ENCODE measurements around the gene GALNT18. TPM values are rescaled to one million over a fixed set of nuclear protein-coding genes. Genes with fewer than 3 reads are reported as not detected.
A peak's percentile ranks its signal among the peaks of the same experiment; 100 is the strongest.

GALNT18 gene
- total and polyA plus RNA-seq, 8 donors = 16.4 to 42.6 (median 23.0) TPM

GRCh38 chr11:11572386-11572785 lies 49.4 kb downstream of the GALNT18 start:
- intact Hi-C loops (cut with DNase I) = no loop called here
- DNase-seq (no peak), ATAC-seq (no peak)

GRCh38 chr11:11571893-11572292 lies 49.9 kb downstream of the GALNT18 start:
- DNase-seq (no peak), ATAC-seq (no peak)
- no peaks in the 10 kb centered on the region for H3K36me3 ChIP-seq
- intact Hi-C loops (cut with DNase I) = no loop called here
- no peak overlapping the region for H3K4me3 ChIP-seq
- no peaks in the 10 kb centered on the region for H3K9me3 ChIP-seq
- H3K4me1 ChIP-seq = peaks cover 9 to 24% of the 10 kb centered on the region in 2 donors
- H3K27ac ChIP-seq = no peak overlapping the region
- no peaks in the 10 kb centered on the region for H3K27me3 ChIP-seq
- no peak for TF ChIP-seq CTCF (IDR thresholded peaks at IDR 0.05)

More at GRCh38 chr11:11572386-11572785, 49.4 kb downstream of the GALNT18 start:
- peaks cover 9 to 27% of the 10 kb centered on the region in 2 donors for H3K4me1 ChIP-seq
- H3K27ac ChIP-seq = no peak overlapping the region
- no peaks in the 10 kb centered on the region for H3K36me3 ChIP-seq
- TF ChIP-seq CTCF (IDR thresholded peaks at IDR 0.05) = no peak
- no peak overlapping the region for H3K4me3 ChIP-seq
- no peaks in the 10 kb centered on the region for H3K27me3 ChIP-seq
- H3K9me3 ChIP-seq = no peaks in the 10 kb centered on the region

GRCh38 chr11:11570823-11571222 lies 51.0 kb downstream of the GALNT18 start:
- H3K27ac ChIP-seq = peak overlapping the region; percentile 55 to 64
- intact Hi-C loops (cut with DNase I) = no loop called here
- DNase-seq (no peak), ATAC-seq (no peak)
- no peaks in the 10 kb centered on the region for H3K27me3 ChIP-seq
- no peak for TF ChIP-seq CTCF (IDR thresholded peaks at IDR 0.05)
- no peaks in the 10 kb centered on the region for H3K9me3 ChIP-seq
- H3K4me3 ChIP-seq = no peak overlapping the region
- no peaks in the 10 kb centered on the region for H3K36me3 ChIP-seq
- H3K4me1 ChIP-seq = peaks cover 9 to 20% of the 10 kb centered on the region in 2 donors

GRCh38 chr11:11569936-11570491 lies 51.8 kb downstream of the GALNT18 start:
- Histone ChIP-seq H3K27me3 (no peaks in the 10 kb centered on the region), H3K27ac (peak overlapping the region; percentile 64 to 76), H3K9me3 (no peaks in the 10 kb centered on the region), H3K36me3 (no peaks in the 10 kb centered on the region), H3K4me1 (peaks cover 9 to 20% of the 10 kb centered on the region in 2 donors), H3K4me3 (no peak overlapping the region)
- peak; percentile 96 for ATAC-seq
- intact Hi-C loops (cut with DNase I) = no loop called here
- DNase-seq = peak in 3 of 4 donors; percentile 60 to 84 (median 64)
- no peak for TF ChIP-seq CTCF (IDR thresholded peaks at IDR 0.05)

GRCh38 chr11:11568651-11569229 lies 53.1 kb downstream of the GALNT18 start:
- no peaks in the 10 kb centered on the region for H3K27me3 ChIP-seq
- no peaks in the 10 kb centered on the region for H3K9me3 ChIP-seq
- no peak for TF ChIP-seq CTCF (IDR thresholded peaks at IDR 0.05)
- ATAC-seq (no peak), DNase-seq (no peak)
- no peak overlapping the region for H3K4me3 ChIP-seq
- H3K27ac ChIP-seq = no peak overlapping the region
- intact Hi-C loops (cut with DNase I) = no loop called here
- H3K36me3 ChIP-seq = no peaks in the 10 kb centered on the region
- peaks cover 9 to 20% of the 10 kb centered on the region in 2 donors for H3K4me1 ChIP-seq
